BJ (cell line): ENCODE measurements around the gene PNP. TPM values are rescaled to one million over a fixed set of nuclear protein-coding genes. Genes with fewer than 3 reads are reported as not detected.

Experiments
- CTCF ChIA-PET: fragments of 350-600 bp; formaldehyde crosslinking; extraction: SDS; loops from one replicate; lab custom pipeline; 2021; ENCODE audit warnings: antibody characterized with exemption, inconsistent platforms; lab: Yijun Ruan, JAX
- POLR2A ChIA-PET: fragments of 300-600 bp; sonication (Branson Sonifier 250); formaldehyde crosslinking; extraction: SDS; loops from one replicate; lab custom pipeline; 2021; ENCODE audit warnings: antibody characterized with exemption; lab: Charles Lee
- DNase-seq: peaks from one replicate; pipeline ENCODE4 v3.0.0-alpha.2; 2011; ENCODE audit warnings: low read depth
- H3K27me3 ChIP-seq: 2 replicates; pipeline ENCODE4 v1.6.0; 2011; ENCODE audit warnings: low read length; ENCODE audit not compliant: control insufficient read depth, insufficient read depth
- H3K36me3 ChIP-seq: 2 replicates; pipeline ENCODE4 v1.5.1; 2011; ENCODE audit warnings: low read length; ENCODE audit not compliant: control insufficient read depth, insufficient read depth
- H3K4me3 ChIP-seq: 2 replicates; pipeline ENCODE4 v1.5.1; 2011; ENCODE audit warnings: low read depth, mild to moderate bottlenecking, control low read depth, low read length
- CTCF ChIP-seq: IDR thresholded peaks from 2 replicates; pipeline ENCODE4 v1.5.1; 2011; ENCODE audit warnings: low read depth, mild to moderate bottlenecking, control low read depth, inconsistent platforms, low read length, moderate library complexity; ENCODE audit not compliant: insufficient read depth
- polyA plus RNA-seq: library from polyadenylated mRNA; depleted of rRNA; stranded (reverse); fragments of >200 nt; gene quantifications from 2 replicates; pipeline ENCODE4 v1.2.3, GENCODE V29; 2011

The PNP gene
- polyA plus RNA-seq, 1 experiment, result 21.4 TPM

DNA sequence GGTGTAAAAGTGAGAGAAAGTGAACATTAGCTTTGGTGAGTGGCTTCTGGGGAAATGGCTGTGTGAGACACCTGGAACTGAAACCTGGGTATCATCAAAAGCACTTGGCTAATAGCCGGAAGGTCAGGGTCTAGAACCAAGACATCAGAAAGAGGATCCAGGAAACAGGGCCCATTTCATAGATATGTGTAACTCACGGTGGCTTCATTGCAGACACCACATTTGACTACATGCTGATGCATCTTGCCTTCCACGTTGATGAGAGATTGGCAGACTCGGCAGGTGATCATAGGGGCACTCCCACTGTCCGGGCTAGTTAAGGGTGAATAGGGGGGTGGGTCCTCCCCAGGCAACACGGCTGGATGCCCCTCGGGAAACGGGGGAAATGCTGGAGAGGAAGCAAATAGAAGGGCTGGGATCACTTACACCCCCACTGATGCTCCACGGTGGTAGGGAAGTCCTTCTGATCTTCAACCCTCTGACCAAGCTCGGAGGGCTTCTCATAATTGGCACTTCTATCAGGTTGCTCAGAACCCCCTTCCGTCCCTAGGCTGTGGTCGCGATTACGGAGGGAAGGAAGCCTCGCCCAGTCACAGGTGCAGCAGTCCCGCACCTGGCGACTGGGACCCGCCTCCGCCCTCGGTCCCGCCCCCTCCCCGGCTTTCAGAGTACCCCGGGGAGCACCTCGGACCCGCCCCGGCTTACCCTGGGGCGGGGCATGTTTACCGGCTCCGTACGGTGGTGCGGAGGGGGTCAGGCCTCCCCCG lies 8.6 kb upstream of the PNP start:
- Histone ChIP-seq H3K36me3 (peaks cover 20% of the 10 kb centered on the region), H3K27me3 (peaks cover 1% of the 10 kb centered on the region; the same call in 1 of the 2 replicates), H3K4me3 (peak overlapping the region; percentile 94)
- ChIA-PET CTCF (interaction anchor here (2.0 kb wide), 1 partner anchor 45 kb away, joined by 10 read pairs; no protein-coding TSS in a partner anchor), POLR2A (interaction anchor here (0.8 to 1.2 kb wide), 2 partner anchors 9 to 221 kb away, joined by 3 to 5 read pairs; partner anchors contain the start of gene PNP)
- no peak for TF ChIP-seq CTCF
- no peak for DNase-seq

- ChIA-PET POLR2A (interaction anchor here (0.8 to 1.2 kb wide), 3 partner anchors 8 to 221 kb away, joined by 3 to 5 read pairs (median 5); partner anchors contain the start of genes PARP2 and PNP), CTCF (interaction anchor here (1.0 to 2.0 kb wide), 2 partner anchors 37 to 46 kb away, joined by 3 to 10 read pairs; no protein-coding TSS in a partner anchor)
- H3K4me3 ChIP-seq, result peak within 1 kb of the TSS; percentile 94
- peak; percentile 100 for DNase-seq
- H3K36me3 ChIP-seq, result peaks cover 20% of the 10 kb centered on the region
- no peak for TF ChIP-seq CTCF
- peaks cover 1% of the 10 kb centered on the region; the same call in 1 of the 2 replicates for H3K27me3 ChIP-seq
These were observed 7.7 kb upstream of the PNP start, which contains the start of gene PIP4P1 for GRCh38 chr14:20461225-20462141. Gene PIP4P1 (minus strand): TSS chr14:20461434. CDS start chr14:20461325, 109 bp downstream.

DNA sequence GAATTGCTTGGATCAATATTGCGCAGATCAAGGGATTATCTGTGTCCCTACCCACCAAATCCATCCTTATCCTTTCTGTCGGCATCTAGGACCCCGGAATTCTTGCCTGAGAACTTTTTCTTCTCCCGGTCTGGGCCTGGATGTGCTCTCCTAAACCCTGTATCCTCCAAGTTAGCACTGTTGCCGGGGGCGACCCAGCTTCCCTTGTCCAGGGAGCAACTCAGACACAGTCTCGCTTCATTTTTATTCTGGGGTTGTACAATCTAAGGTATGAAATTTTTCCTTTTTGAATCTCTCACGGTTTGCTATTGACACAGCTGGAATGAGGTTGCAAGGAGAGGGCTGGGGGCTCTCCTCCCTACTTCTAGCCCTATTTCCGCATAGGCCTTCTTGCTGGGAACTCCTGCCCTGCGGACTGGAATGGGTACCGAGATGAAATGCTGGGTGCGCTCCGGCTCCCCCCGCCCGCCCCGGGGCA lies 403 bp upstream of the PNP start:
- no peak for TF ChIP-seq CTCF
- ChIA-PET POLR2A (no interaction called here), CTCF (no interaction called here)
- H3K27me3 ChIP-seq, result peaks cover 1% of the 10 kb centered on the region; the same call in 1 of the 2 replicates
- peak overlapping the region; percentile 70 for H3K4me3 ChIP-seq
- no peak for DNase-seq
- H3K36me3 ChIP-seq, result no peaks in the 10 kb centered on the region

DNA sequence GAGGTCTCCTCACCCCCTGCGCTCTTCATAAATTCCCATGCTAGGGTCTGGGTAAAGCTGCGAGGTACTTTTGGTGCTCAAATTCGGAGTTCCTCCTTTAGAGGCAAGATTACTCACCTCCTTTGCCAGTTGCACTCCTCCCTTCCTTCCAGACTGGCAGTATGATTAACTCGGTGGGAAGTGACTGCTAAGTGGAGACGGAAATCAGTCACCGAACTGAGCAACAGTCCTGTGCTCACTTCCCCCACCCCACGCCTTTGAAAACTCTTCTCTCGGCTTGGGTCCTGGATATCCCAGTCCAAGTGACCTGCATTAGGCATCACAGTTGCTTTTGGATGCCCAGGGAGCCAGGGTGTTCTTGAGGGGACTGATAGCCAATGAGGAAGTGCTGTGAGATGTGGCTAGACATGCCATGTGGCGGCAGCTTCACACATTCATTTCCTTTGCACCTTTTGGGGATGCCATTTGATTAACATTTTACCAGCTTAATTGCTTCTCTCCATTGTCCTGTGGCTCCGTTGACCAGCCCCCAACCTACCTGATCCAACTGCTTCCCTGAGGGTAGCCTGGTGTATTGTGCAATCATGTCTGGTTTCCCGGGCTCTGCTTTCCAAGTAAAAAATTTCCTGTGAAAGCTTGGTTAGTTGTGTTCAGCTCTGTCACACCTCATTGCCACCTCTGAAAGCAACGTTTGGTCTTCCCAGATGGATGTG lies 840 bp downstream of the PNP start:
- CTCF ChIA-PET, result interaction anchor here (0.7 to 1.0 kb wide), 3 partner anchors 49 to 221 kb away, joined by 3 read pairs; no protein-coding TSS in a partner anchor
- no peak for DNase-seq
- no peak for TF ChIP-seq CTCF

More for the DNA sequence above, 840 bp downstream of the PNP start:
- Histone ChIP-seq H3K27me3 (no peaks in the 10 kb centered on the region), H3K36me3 (peaks cover under 1% of the 10 kb centered on the region; the same call in 1 of the 2 replicates), H3K4me3 (peak overlapping the region; percentile 70)
- POLR2A ChIA-PET, result interaction anchor here (0.7 to 1.1 kb wide), 3 partner anchors 9 to 127 kb away, joined by 3 to 5 read pairs (median 3); partner anchors contain the start of genes PARP2 and PIP4P1
